SK-N-SH (cell line): ENCODE measurements around the gene RASAL3. TPM values are rescaled to one million over a fixed set of nuclear protein-coding genes. Genes with fewer than 3 reads are reported as not detected.

Source experiments
- CTCF ChIA-PET: fragments of 300-600, 350-600 bp; formaldehyde crosslinking; extraction: SDS; loops from one replicate; lab custom pipeline; 2021; lab: Yijun Ruan, JAX
- POLR2A ChIA-PET: fragments of 350-600 bp; sonication (Branson Sonifier 250); formaldehyde crosslinking; extraction: SDS; loops from one replicate; lab custom pipeline; 2020; ENCODE audit warnings: antibody characterized with exemption, inconsistent platforms; lab: Yijun Ruan, JAX
- DNase-seq: peaks from one replicate; pipeline ENCODE4 v3.0.0; 2012
- H2AFZ ChIP-seq: fragments of 200-600 bp; sonication (generic); 2 replicates; pipeline ENCODE4 v1.8.1; 2016; ENCODE audit warnings: antibody characterized with exemption, mild to moderate bottlenecking, low read depth
- H3F3A ChIP-seq: fragments of 200-600 bp; sonication (generic); replicated peaks from 2 replicates; pipeline ENCODE3; 2016; ENCODE audit warnings: antibody characterized with exemption, mild to moderate bottlenecking; ENCODE audit not compliant: insufficient read depth
- H3K27ac ChIP-seq, 2 experiments: fragments of 200-500 bp in 1 of 2; fragments of 200-600 bp in 1 of 2; sonication (Bioruptor generic) in 1 of 2; sonication (generic), shearing (Covaris generic) in 1 of 2; 2 replicates each; pipeline versions ENCODE4 v1.5.1 to v1.6.1; 2014 to 2016; ENCODE audit warnings: low read depth in 2 of 2, inconsistent platforms in 1 of 2, low read length in 1 of 2, mild to moderate bottlenecking in 1 of 2, mixed read lengths in 1 of 2
- H3K27me3 ChIP-seq: fragments of 200-600 bp; sonication (generic), shearing (Covaris generic); 2 replicates; pipeline ENCODE4 v1.6.1; 2016; ENCODE audit warnings: mixed run types; ENCODE audit not compliant: insufficient read depth
- H3K36me3 ChIP-seq, 2 experiments: fragments of 200-500 bp in 1 of 2; fragments of 200-600 bp in 1 of 2; sonication (Bioruptor generic) in 1 of 2; sonication (generic) in 1 of 2; replicated peaks in 1 of 2; 2 replicates each; pipeline versions ENCODE3 to v1.5.1; 2014 to 2016; ENCODE audit warnings: low read length in 1 of 2, mild to moderate bottlenecking in 1 of 2; ENCODE audit not compliant: insufficient read depth in 2 of 2, control insufficient read depth in 1 of 2
- H3K4me1 ChIP-seq, 2 experiments: fragments of 200-500 bp in 1 of 2; fragments of 200-600 bp in 1 of 2; sonication (Bioruptor generic) in 1 of 2; sonication (generic), shearing (Covaris generic) in 1 of 2; 2 replicates each; pipeline versions ENCODE4 v1.5.1 to v1.6.1; 2014 to 2016; ENCODE audit warnings: low read depth in 1 of 2, low read length in 1 of 2, mixed run types in 1 of 2; ENCODE audit not compliant: insufficient read depth in 2 of 2, control insufficient read depth in 1 of 2
- H3K4me2 ChIP-seq: fragments of 200-600 bp; sonication (generic), shearing (Covaris generic); 2 replicates; pipeline ENCODE4 v1.6.1; 2017; ENCODE audit warnings: mixed run types
- H3K4me3 ChIP-seq, 2 experiments: fragments of 200-500 bp in 1 of 2; fragments of 200-600 bp in 1 of 2; sonication (Bioruptor generic) in 1 of 2; sonication (generic), shearing (Covaris generic) in 1 of 2; 2 replicates each; pipeline versions ENCODE4 v1.5.1 to v1.8.1; 2014 to 2016; ENCODE audit warnings: low read depth in 2 of 2, inconsistent platforms in 1 of 2, low read length in 1 of 2, mild to moderate bottlenecking in 1 of 2, mixed read lengths in 1 of 2, moderate library complexity in 1 of 2
- H3K79me2 ChIP-seq: fragments of 200-600 bp; sonication (generic); 2 replicates; pipeline ENCODE4 v1.8.1; 2017; ENCODE audit warnings: mild to moderate bottlenecking; ENCODE audit not compliant: insufficient read depth
- H3K9ac ChIP-seq: fragments of 200-600 bp; sonication (generic); 2 replicates; pipeline ENCODE4 v1.6.1; 2017; ENCODE audit warnings: mixed run types
- H3K9me2 ChIP-seq: fragments of 200-600 bp; sonication (generic); 2 replicates; pipeline ENCODE4 v1.6.1; 2017; ENCODE audit warnings: mixed run types
- H3K9me3 ChIP-seq: fragments of 200-600 bp; sonication (generic); 2 replicates; pipeline ENCODE4 v1.6.1; 2017; ENCODE audit warnings: mixed run types, mild to moderate bottlenecking, moderate library complexity
- H4K20me1 ChIP-seq: fragments of 200-600 bp; sonication (generic); 2 replicates; pipeline ENCODE4 v1.6.1; 2017; ENCODE audit warnings: mild to moderate bottlenecking, mixed run types; ENCODE audit not compliant: insufficient read depth
- CHD2 ChIP-seq: fragments of 150-350 bp; IDR thresholded peaks from 2 replicates; pipeline ENCODE4 v1.6.1; 2018; ENCODE audit warnings: low read length; ENCODE audit not compliant: partially characterized antibody
- EZH2phosphoT487 ChIP-seq: fragments of 200-600 bp; sonication (generic); IDR thresholded peaks from 2 replicates; pipeline ENCODE4 v1.6.1; 2017; ENCODE audit warnings: low read depth, mixed run types, mild to moderate bottlenecking, antibody characterized with exemption, moderate library complexity, borderline replicate concordance
- FOSL2 ChIP-seq: IDR thresholded peaks from 2 replicates; pipeline ENCODE4 v1.4.0; 2012; ENCODE audit warnings: low read depth, mild to moderate bottlenecking, moderate library complexity, borderline replicate concordance
- FOXJ3 ChIP-seq: sonication (generic); formaldehyde crosslinking; IDR thresholded peaks from 2 replicates; pipeline ENCODE4 v1.5.1; 2020; ENCODE audit warnings: mild to moderate bottlenecking, missing genetic modification reagents
- IRF3 ChIP-seq: fragments of 150-350 bp; IDR thresholded peaks from 2 replicates; pipeline ENCODE4 v1.6.1; 2016; ENCODE audit warnings: mild to moderate bottlenecking, low read depth, low read length
- JUND ChIP-seq: IDR thresholded peaks from 2 replicates; pipeline ENCODE4 v1.4.0; 2012
- MEF2A ChIP-seq: IDR thresholded peaks from 2 replicates; pipeline ENCODE4 v1.4.0; 2012; ENCODE audit warnings: low read depth, borderline replicate concordance
- PBX3 ChIP-seq: IDR thresholded peaks from 2 replicates; pipeline ENCODE4; 2012
- RAD21 ChIP-seq: IDR thresholded peaks from 2 replicates; pipeline ENCODE4 v1.6.1; 2012; ENCODE audit warnings: mild to moderate bottlenecking, low read length
- TAF1 ChIP-seq: IDR thresholded peaks from 2 replicates; pipeline ENCODE4 v1.6.1; 2012; ENCODE audit warnings: low read depth, mild to moderate bottlenecking, low read length, moderate library complexity, borderline replicate concordance
- YY1 ChIP-seq: IDR thresholded peaks from 2 replicates; pipeline ENCODE4 v1.4.0; 2012; ENCODE audit warnings: low read depth, mild to moderate bottlenecking
- WGBS: methylation state at CpG from one replicate; pipeline ENCODE4 v1.1.6; 2017; ENCODE audit warnings: low lambda C conversion rate; 5-methylcytosine and 5-hydroxymethylcytosine counted together
- polyA plus RNA-seq, 3 experiments: library from polyadenylated mRNA; depleted of rRNA; stranded (reverse); fragments of >200 nt; gene quantifications; 2 replicates each; pipeline ENCODE4 v1.2.3, GENCODE V29; 2012
- TF ChIP-seq, protein P1 (sequence below): IDR thresholded peaks from 2 replicates; pipeline ENCODE4 v1.4.0; 2012; ENCODE audit warnings: low read depth, borderline replicate concordance

The RASAL3 gene
- polyA plus RNA-seq, 1 of the 3 experiments (the other 2 are of a cell fraction), result 0.02 TPM

GRCh38 chr19:15444505-15445226 is 19.7 kb downstream of the RASAL3 start:
- Histone ChIP-seq H3K9ac (no peak overlapping the region), H3K4me1 (peaks cover 0 to 6% of the 10 kb centered on the region in 2 experiments; a peak in 1 of 4 replicates), H4K20me1 (no peaks in the 10 kb centered on the region), H2AFZ (no peak overlapping the region), H3K36me3 (no peaks in the 10 kb centered on the region), H3K4me2 (no peak overlapping the region), H3K27ac (no peak overlapping the region), H3K27me3 (no peaks in the 10 kb centered on the region), H3K9me3 (no peaks in the 10 kb centered on the region), H3K9me2 (no peaks in the 10 kb centered on the region), H3K4me3 (no peak overlapping the region), H3F3A (no peaks in the 10 kb centered on the region), H3K79me2 (no peaks in the 10 kb centered on the region)
- no peak for DNase-seq
- 67% methylated on average over 5 of the region's 15 CpGs for WGBS
- ChIA-PET CTCF (no interaction called here), POLR2A (no interaction called here)
- TF ChIP-seq PBX3 (no peak), FOXJ3 (CRISPR knock-in tag) (no peak), YY1 (no peak), CHD2 (no peak), FOSL2 (no peak)
- TF ChIP-seq, protein P1, sequence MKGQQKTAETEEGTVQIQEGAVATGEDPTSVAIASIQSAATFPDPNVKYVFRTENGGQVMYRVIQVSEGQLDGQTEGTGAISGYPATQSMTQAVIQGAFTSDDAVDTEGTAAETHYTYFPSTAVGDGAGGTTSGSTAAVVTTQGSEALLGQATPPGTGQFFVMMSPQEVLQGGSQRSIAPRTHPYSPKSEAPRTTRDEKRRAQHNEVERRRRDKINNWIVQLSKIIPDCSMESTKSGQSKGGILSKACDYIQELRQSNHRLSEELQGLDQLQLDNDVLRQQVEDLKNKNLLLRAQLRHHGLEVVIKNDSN, result no peak

- H3F3A ChIP-seq, result no peaks in the 10 kb centered on the region
- WGBS, result 80% methylated on average over 10 of the region's 10 CpGs
- no peaks in the 10 kb centered on the region for H3K79me2 ChIP-seq
These were observed 20.5 kb downstream of the RASAL3 start for GRCh38 chr19:15443838-15444237.

More at GRCh38 chr19:15443838-15444237, 20.5 kb downstream of the RASAL3 start:
- Histone ChIP-seq H4K20me1 (no peaks in the 10 kb centered on the region), H3K4me1 (peaks cover 0 to 4% of the 10 kb centered on the region in 2 experiments; a peak in 1 of 4 replicates), H3K9me2 (no peaks in the 10 kb centered on the region), H2AFZ (no peak overlapping the region), H3K4me2 (no peak overlapping the region), H3K4me3 (no peak overlapping the region), H3K9me3 (no peaks in the 10 kb centered on the region), H3K9ac (no peak overlapping the region), H3K36me3 (no peaks in the 10 kb centered on the region), H3K27ac (no peak overlapping the region), H3K27me3 (no peaks in the 10 kb centered on the region)
- CTCF ChIA-PET, result no interaction called here
- DNase-seq, result no peak
- POLR2A ChIA-PET, result no interaction called here
- TF ChIP-seq FOSL2, result no peak
- TF ChIP-seq IRF3, result no peak
- TF ChIP-seq MEF2A, result no peak
- no peak for TF ChIP-seq EZH2phosphoT487
- TF ChIP-seq JUND, result no peak
- no peak for TF ChIP-seq TAF1
- TF ChIP-seq RAD21, result no peak
